Eye (tissue), 1 donor: ENCODE measurements around the gene OSCP1.

ENCODE experiments used
- DNase-seq: peaks from one replicate; pipeline ENCODE4 v3.0.0-alpha.2; 2015

OSCP1 gene

DNA sequence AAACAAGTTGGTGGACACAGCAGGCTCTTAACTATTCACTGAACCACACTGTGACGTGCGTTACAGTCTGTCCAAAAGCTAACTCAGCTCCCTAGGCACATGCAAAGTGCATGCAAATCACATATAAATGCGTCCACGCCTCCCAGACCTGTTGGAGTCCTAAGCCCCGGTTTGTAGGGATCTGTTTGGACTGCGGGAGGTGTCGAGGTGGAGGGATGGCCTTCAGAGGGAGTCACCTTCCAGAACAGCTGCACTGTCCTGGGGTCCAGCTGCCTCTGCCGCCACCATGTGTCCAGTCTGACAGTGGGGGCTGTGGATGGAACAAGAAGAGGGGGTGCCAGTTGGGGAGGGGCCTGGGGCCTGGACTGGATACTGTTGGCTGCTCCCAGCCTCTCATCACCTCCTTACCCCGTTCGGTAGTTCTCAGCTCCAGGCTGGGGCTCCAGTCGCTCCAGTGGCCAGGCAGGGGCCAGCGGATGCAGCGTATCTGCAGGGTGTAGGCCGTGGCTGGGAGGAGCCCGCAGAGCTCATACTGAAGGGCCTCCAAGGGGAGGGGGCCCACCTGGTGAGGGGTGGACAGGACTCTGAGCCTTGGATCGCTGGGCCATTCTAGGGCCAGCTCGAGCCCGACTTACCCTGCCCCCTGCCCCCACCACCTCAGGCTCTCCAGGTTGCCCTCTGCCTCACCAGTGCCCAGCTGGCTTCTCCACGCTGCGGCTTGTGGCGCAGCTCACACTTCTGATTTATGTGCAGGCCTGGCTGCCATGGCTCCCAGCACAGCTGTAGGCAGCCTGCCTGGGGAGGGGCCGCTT, 21.8 kb upstream of the OSCP1 start:
- no peak for DNase-seq

DNA sequence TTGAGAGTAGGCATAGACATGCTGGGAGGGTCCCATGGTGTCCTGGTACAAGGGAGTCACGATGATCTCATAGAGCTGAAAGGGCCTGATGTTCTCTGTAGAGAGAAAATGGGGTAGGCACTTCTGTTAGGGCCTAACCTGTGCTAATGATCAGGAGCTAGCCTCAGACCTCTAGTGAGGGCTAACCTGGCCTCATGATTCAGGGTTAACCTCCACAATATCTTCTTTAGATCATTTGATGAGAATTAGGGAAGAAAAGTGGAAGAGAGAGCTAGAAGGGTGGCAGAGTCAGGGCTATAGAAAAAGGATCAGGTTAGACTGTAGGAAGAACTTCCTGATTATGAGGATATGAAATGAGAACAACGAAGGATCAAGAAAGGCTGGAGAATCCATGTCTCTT, 18.9 kb upstream of the OSCP1 start:
- no peak for DNase-seq

DNA sequence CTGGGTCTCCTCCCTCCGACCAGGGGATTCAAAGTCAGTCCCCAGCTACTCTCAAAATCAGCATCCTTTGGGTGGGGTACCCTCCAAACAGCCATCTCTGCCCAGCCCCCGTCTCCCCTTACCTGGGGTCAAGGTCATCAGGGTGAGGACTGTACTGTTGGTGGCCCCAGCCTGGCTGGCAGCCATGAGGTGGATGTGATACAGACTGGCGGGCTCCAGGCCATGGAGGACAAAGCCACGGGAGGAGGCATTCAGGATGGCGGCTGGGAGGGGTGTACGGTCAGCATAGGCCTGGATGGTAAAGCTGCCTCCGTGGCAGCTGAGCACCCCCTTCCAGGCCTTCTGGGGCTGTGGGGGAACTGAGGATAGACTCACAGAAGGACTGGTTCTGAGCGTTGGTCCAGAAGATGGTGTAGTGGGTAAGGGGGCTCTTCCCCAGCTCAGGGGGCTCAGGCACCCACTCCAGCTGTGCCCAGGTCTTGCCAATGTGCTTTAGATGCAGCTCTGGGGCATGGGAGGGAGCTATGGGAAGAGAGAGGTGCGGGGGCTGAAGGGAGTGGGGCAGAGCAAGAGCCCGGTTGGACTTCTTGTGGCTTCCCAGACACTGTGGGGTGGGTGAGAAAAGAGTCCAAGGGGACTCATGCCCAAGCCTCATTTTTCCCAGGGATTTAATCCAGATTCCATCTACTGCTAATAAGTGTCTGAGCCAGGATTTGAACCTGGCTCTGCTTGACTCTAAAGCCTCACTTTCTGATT, 17.6 kb upstream of the OSCP1 start:
- DNase-seq: no peak

- no peak for DNase-seq
Measured at GRCh38 chr1:36467027-36467410, 16.8 kb upstream of the OSCP1 start.

DNA sequence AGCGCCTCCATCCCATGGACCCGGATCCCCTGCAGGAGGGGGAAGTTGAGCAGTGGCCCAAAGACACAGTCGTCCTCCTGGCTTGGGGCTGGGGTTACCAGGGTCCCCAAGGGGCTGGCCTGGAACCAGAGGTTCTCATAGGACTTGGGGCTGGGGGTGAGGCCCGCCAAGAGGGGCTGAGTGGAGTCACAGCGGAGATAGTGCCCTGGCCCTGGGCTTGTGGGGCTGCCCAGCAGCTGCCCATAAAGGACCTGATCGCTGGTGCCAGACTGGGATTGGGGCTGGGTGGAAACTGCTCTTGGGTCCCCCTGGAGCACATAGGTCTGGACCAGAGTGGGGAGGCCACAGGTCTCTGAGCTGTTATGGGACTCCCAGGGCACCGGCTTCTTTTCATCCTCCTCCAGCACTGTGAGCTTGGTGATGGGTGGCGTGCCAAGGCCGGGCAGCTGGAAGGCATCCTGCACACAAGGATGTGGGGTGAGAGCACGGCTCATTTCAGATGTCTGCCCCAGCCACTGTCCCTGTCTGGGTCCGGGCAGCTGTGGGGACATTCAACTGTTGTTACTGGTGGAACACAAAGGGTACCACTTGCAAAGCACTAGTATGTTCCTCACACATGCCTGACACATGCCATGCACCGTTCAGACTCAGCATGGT, 16.2 kb upstream of the OSCP1 start:
- no peak for DNase-seq

DNA sequence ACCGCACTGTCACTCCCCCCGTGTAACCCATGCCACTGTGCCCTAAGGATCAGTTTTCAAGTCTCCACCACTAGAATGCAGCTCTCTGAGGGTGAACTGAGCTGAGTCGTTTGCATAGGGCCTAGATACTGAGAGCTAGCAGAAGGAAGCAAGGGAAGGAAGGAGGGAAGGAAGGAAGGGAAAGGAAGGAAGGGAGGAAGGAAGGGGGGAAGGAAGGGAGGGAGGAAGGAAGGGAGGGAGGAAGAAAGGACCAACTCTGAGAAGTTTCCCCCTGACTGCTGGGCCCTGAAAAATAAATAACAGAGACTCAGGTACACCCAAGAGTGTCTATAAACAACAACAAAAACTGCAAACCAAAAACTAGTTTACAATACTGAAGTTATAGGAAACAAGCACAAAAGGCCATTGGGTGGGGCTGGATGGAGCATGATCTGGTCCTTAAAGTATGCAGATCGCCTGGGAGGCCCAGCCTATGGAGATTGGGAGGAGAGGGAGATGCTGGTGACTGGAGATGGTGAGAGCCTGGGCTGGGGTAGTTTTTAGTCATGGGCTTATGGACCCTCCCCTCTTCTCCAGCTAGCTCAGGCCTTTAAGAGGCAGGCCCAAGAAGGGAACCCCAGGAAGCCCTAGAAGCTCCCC, 15.6 kb upstream of the OSCP1 start:
- DNase-seq: no peak

DNA sequence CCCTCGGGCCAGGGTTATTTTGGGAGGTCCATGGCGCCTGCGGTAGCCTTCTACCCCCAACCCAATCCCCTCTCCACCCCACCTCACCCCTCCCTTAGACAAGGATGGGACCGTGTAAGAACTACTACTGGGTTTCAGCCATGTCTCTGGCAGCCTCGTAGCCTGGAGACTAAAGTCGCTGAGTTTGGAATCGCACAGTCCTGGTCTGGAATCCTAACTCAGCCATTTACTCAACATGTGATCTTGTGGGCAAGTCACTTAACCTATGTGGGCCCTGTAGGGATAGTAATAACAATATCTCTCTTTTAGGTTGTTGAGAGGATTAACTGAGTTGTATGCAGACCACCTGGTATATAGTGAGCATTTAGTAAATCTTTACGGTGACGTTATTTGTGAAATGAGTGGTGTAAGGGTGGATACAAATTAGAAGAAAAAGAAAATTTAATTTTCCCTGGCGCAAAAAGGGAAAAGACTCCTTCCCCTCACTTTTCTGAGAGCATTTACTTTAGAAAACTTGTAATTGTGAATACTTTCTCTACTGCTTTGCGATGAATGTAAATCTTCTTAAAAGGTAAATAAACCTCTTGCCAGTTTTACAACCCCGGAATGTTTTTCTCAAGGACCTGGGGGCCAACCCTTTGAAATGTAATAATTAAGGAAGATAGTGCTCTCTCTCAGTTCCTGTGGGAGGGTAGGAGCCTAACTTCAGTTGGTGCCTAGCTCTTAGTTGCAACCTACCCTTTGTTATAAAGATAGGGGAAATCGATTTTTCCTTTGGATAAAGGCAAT, 14.5 kb upstream of the OSCP1 start:
- no peak for DNase-seq

GRCh38 chr1:36463803-36464604, 13.8 kb upstream of the OSCP1 start, which contains the start of gene MRPS15:
MRPS15 (minus strand) TSS chr1:36464384; CDS start chr1:36464275, 109 bp downstream.
- DNase-seq: peak; percentile 99

DNA sequence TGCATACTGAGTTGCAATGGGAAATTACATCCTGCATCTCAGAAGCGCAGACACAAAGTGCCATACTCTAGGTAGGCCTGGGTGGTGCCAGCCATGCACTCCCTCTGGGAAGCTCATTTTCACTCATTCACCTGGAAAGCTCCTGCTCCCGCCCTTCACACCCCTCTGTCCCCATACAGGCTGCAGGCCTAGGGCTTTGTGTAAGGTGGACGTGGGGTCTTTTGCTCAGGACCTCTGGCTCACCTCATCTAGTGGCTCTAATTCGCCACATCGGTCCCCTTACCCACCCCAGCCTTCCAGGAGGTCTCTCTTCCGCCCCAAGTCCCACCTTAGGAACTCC, 13.2 kb upstream of the OSCP1 start:
- peak; percentile 17 for DNase-seq

GRCh38 chr1:36458910-36459309, 8.7 kb upstream of the OSCP1 start:
- no peak for DNase-seq

GRCh38 chr1:36457691-36458090, 7.4 kb upstream of the OSCP1 start:
- DNase-seq: no peak

- no peak for DNase-seq
Measured at GRCh38 chr1:36456391-36456928, 6.2 kb upstream of the OSCP1 start.

DNA sequence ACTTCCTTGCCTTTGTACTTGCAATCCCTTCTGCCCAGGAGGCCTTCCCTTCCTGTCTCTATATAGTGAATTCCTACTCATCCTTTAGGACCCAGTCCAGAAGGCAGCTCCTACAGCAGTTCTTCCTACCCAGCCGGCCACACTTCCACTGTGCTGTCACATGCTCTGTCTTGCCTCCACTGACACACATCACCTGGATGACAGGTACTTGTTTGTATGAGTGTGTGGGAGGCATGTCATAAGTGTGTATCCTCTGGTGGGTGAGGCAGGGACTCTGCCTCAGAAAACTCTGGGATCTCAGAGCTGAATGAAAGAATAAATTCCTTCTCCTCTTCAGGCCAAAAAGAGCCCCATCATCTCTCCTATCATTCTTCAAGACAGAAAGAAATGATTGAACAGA, 5.1 kb upstream of the OSCP1 start:
- DNase-seq: no peak

- no peak for DNase-seq
Measured at GRCh38 chr1:36453600-36454388, 3.5 kb upstream of the OSCP1 start.

DNA sequence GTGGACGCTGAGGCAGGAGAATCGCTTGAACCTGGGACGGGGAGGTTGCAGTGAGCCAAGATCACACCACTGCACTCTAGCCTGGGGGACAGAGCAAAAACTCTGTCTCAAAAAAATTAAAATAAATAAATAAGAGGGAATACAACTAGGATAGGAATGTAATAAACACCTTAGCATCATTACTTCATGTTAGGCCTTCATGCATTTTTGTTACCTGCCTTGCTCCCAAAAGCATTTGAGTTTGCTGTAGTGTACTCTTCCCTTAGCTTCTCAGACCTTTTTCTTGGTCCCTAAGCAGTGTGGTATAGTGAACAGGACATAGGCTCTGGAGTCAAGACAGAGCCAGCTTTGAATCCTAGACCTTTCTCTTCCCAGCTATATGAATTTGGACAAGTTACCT, 2.8 kb upstream of the OSCP1 start:
- DNase-seq: no peak

DNA sequence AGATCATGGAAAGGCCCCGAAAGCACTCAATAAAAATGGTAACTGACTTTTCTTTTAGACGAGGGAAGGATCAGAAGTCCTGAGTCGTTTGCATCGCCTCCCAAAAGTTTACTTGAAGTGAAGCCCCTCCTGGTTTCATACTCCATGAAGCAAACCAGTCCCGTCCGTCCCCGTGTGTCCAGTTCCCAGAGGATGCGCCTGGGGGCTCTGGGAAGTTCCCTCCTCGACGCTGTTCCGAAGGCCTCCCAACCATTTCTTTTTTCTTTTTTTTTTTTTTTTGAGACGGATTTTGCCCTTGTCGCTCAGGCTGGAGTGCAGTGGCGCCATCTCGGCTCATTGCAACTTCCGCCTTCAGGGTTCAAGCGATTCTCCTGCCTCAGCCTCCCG, 661 bp upstream of the OSCP1 start:
- no peak for DNase-seq

DNA sequence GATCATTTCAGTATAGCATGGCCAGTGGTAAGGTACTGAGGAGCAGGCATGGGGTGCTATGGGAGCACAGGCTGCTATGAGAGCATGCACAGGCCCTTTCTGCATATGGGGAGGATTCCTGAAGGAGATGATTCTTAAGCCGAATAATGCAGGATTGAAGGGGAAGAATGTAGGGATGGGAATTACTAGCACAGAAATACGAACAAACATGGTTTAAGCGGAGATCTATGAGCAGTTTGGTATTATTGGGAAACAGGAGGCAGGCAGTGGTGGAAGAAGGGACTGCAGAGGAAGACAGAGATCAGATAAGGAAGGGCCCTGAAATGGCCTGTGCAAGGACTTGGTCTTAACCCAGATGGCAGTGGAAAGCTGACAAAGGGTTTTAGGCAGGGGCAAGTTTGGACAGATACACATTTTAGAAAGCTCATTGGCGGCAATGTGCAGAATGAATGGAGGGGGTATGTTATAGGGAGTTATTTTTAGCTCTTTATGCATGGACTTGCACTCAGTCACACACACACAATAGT, 1.7 kb downstream of the OSCP1 start:
- DNase-seq: no peak

DNA sequence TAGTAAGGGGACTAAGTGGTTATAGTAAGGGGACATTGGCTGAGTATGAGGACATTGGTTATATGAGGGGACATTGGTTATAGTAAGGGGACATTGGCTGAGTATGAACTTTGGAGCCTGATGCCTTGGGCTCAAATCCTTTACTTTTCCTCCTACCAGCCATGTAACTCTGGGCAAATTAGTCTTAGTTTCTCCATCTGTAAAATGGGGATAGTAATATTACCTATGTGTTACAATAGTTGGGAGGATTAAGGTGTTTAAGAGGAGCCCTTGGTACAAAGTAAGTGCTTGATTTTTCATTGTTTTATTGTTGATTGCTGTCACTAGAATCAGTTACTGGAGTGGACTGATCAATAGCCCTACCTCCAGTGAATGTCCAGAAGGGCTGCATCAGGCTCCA, 2.8 kb downstream of the OSCP1 start:
- no peak for DNase-seq

- DNase-seq: no peak
Measured at GRCh38 chr1:36446746-36447145, 3.5 kb downstream of the OSCP1 start.

DNA sequence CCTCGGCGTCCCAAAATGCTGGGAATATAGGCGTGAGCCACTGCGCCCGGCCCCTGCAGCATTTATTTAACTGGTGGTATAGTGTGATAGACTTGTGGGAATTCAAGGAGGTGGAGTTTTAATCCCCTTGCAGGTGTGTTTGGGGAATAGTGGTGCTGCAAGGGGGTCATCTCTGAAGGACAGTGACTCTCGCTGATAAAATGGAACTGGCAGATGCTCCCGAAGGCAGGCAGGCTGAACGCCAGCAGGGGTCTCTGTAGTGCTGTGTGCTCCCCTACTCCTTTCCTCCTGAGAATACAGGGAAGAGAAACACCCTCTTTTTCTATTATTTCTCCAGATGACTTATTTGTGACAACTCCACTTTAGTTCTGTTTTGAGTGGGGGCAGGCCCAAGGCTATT, 4.0 kb downstream of the OSCP1 start:
- DNase-seq: peak; percentile 50
